ENCODE data around the gene TRPC1.
"Not testable (repeated sequence)": the region's sequence is repeated elsewhere in the genome, so short reads cannot be mapped to it uniquely, and the experiment has no call there.

TRPC1 gene

DNA sequence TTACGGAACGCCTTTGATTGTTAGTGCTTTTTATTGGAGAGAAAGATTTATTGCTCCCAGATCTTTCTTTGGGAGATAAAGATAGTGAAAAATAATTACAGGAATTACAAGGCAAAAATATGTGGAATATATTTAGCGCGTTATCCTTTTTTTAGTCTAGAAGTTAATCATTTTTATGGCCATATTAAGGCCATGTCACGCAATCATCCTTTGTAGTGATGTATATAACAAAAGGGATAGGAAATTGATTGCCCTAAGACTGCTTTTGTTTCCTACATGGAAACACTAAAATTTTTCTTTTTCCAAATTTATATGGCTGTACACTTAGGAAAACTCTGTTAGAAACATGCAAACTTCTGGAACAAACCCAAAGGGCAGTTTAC lies 1.5 kb downstream of the TRPC1 start:
- Mint-ChIP-seq H3K4me3 (peak overlapping the region; percentile 85), H3K27ac (no peak overlapping the region), H3K36me3 (ENCODE audit: low read depth) (no peaks in the 10 kb centered on the region), H3K9me3 (no peaks in the 10 kb centered on the region), H3K27me3 (ENCODE audit: low read depth) (peaks cover 51% of the 10 kb centered on the region), H3K4me1 (ENCODE audit: low read depth) (peaks cover 6% of the 10 kb centered on the region)

- H3K4me3 Mint-ChIP-seq, result no peak overlapping the region
Observed at GRCh38 chr3:142726017-142726416, 2.2 kb downstream of the TRPC1 start.

DNA sequence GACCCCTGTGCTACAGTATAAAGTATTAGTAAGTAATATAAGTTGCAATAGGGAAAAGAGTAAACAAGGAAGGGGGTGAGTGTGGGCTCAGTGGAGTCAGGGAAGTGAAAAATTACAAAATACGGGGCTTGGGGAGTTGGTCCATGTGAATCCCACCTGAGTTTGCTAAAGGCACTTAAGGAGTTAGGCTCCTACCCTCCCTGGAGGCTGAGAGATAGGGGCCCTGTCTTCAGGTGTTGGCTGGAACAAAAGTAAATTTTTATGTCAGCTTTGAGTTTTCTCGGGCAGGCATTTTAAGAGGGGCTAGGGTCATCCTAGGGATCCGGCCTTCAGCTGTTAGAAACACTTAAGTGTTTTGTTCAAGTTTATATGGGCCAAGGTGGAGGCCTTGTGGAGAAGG lies 8.2 kb downstream of the TRPC1 start:
- no peak overlapping the region for H3K4me3 Mint-ChIP-seq
- H3K9me3 Mint-ChIP-seq, result no peaks in the 10 kb centered on the region
- H3K4me1 Mint-ChIP-seq (ENCODE audit: low read depth), result no peaks in the 10 kb centered on the region
- peaks cover 9% of the 10 kb centered on the region for H3K27me3 Mint-ChIP-seq (ENCODE audit: low read depth)
- H3K27ac Mint-ChIP-seq, result no peak overlapping the region
- H3K36me3 Mint-ChIP-seq (ENCODE audit: low read depth), result no peaks in the 10 kb centered on the region

More at GRCh38 chr3:142726017-142726416, 2.2 kb downstream of the TRPC1 start:
- H3K27ac Mint-ChIP-seq, result no peak overlapping the region
- peaks cover 44% of the 10 kb centered on the region for H3K27me3 Mint-ChIP-seq (ENCODE audit: low read depth)
- peaks cover 6% of the 10 kb centered on the region for H3K4me1 Mint-ChIP-seq (ENCODE audit: low read depth)
- no peaks in the 10 kb centered on the region for H3K9me3 Mint-ChIP-seq
- H3K36me3 Mint-ChIP-seq (ENCODE audit: low read depth), result no peaks in the 10 kb centered on the region

DNA sequence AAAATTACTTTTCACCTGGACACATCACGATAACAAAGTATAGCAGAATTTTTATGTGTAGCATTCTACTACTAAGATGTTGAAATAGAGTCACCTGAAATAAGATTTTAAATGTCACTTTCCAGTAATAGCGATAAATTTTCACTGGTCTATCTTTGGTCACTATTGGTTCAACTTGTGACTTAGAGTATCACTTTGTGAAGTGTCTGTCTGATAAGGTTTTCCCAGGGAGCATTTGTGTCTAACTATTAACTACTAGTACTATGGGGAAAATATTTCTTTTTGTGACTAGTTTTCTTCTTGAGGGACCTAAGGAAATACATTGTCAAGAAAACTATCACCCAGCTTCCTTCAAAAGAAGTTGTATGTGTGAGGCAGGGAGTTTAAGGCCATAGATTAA lies 11.0 kb downstream of the TRPC1 start:
- Mint-ChIP-seq H3K36me3 (ENCODE audit: low read depth) (no peaks in the 10 kb centered on the region), H3K4me1 (ENCODE audit: low read depth) (no peaks in the 10 kb centered on the region), H3K27ac (no peak overlapping the region), H3K9me3 (no peaks in the 10 kb centered on the region), H3K27me3 (ENCODE audit: low read depth) (peaks cover 7% of the 10 kb centered on the region), H3K4me3 (no peak overlapping the region)

GRCh38 chr3:142735462-142735861 lies 11.6 kb downstream of the TRPC1 start:
- Mint-ChIP-seq H3K4me1 (ENCODE audit: low read depth) (no peaks in the 10 kb centered on the region), H3K27ac (no peak overlapping the region), H3K36me3 (ENCODE audit: low read depth) (no peaks in the 10 kb centered on the region), H3K9me3 (no peaks in the 10 kb centered on the region), H3K27me3 (ENCODE audit: low read depth) (peaks cover 7% of the 10 kb centered on the region), H3K4me3 (no peak overlapping the region)

- H3K4me3 Mint-ChIP-seq, result no peak overlapping the region
- H3K27ac Mint-ChIP-seq, result no peak overlapping the region
- H3K36me3 Mint-ChIP-seq (ENCODE audit: low read depth), result no peaks in the 10 kb centered on the region
- no peaks in the 10 kb centered on the region for H3K4me1 Mint-ChIP-seq (ENCODE audit: low read depth)
- H3K9me3 Mint-ChIP-seq, result no peaks in the 10 kb centered on the region
- H3K27me3 Mint-ChIP-seq (ENCODE audit: low read depth), result peaks cover 11% of the 10 kb centered on the region
Observed at GRCh38 chr3:142738396-142738795, 14.6 kb downstream of the TRPC1 start.

- H3K4me3 Mint-ChIP-seq, result no peak overlapping the region
- H3K27ac Mint-ChIP-seq, result no peak overlapping the region
- peaks cover under 1% of the 10 kb centered on the region for H3K27me3 Mint-ChIP-seq (ENCODE audit: low read depth)
- peaks cover 6% of the 10 kb centered on the region for H3K9me3 Mint-ChIP-seq
- H3K36me3 Mint-ChIP-seq (ENCODE audit: low read depth), result no peaks in the 10 kb centered on the region
- H3K4me1 Mint-ChIP-seq (ENCODE audit: low read depth), result no peaks in the 10 kb centered on the region
Observed at GRCh38 chr3:142746646-142747045, 22.8 kb downstream of the TRPC1 start.

DNA sequence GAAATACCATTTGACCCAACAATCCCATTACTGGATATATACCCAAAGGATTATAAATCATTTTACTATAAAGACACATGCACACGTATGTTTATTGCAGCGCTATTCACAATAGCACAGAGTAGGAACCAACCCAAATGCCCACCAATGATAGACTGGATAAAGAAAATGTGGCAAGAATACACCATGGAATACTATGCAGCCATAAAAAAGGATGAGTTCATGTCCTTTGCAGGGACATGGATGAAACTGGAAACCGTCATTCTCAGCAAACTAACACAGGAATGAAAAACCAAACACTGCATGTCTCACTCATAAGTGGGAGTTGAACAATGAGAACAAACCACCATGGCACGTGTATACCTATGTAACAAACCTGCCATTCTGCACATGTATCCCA lies 26.7 kb downstream of the TRPC1 start:
- H3K4me3 Mint-ChIP-seq; H3K36me3 Mint-ChIP-seq (ENCODE audit: low read depth); H3K9me3 Mint-ChIP-seq; H3K27ac Mint-ChIP-seq; H3K27me3 Mint-ChIP-seq (ENCODE audit: low read depth); H3K4me1 Mint-ChIP-seq (ENCODE audit: low read depth): not testable (repeated sequence)

DNA sequence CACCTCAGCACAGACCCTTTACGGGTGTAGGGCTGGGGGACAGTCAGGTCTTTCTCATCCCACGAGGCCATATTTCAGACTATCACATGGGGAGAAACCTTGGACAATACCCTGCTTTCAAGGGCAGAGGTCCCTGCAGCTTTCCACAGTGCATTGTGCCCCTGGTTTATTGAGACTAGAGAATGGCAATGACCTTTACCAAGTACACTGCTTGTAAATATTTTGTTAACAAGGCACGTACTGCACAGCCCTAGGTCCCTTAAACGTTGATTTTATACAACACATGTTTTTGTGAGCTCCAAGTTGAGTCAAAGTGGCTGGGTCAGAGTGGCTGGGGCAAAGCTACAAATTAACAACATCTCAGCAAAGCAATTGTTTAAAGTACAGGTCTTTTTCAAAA lies 28.8 kb downstream of the TRPC1 start:
- not testable (repeated sequence) for H3K4me3 Mint-ChIP-seq; H3K4me1 Mint-ChIP-seq (ENCODE audit: low read depth); H3K36me3 Mint-ChIP-seq (ENCODE audit: low read depth); H3K27ac Mint-ChIP-seq; H3K27me3 Mint-ChIP-seq (ENCODE audit: low read depth); H3K9me3 Mint-ChIP-seq

GRCh38 chr3:142754494-142754893 lies 30.7 kb downstream of the TRPC1 start:
- Mint-ChIP-seq H3K4me3 (no peak overlapping the region), H3K4me1 (ENCODE audit: low read depth) (no peaks in the 10 kb centered on the region), H3K36me3 (ENCODE audit: low read depth) (no peaks in the 10 kb centered on the region), H3K9me3 (peaks cover 6% of the 10 kb centered on the region), H3K27me3 (ENCODE audit: low read depth) (no peaks in the 10 kb centered on the region), H3K27ac (no peak overlapping the region)

- Mint-ChIP-seq H3K9me3 (peaks cover 6% of the 10 kb centered on the region), H3K4me3 (no peak overlapping the region), H3K27ac (no peak overlapping the region), H3K27me3 (ENCODE audit: low read depth) (no peaks in the 10 kb centered on the region), H3K36me3 (ENCODE audit: low read depth) (peaks cover 2% of the 10 kb centered on the region), H3K4me1 (ENCODE audit: low read depth) (no peaks in the 10 kb centered on the region)
Observed at GRCh38 chr3:142768338-142768737, 44.5 kb downstream of the TRPC1 start.

- H3K27ac Mint-ChIP-seq, result no peak overlapping the region
- H3K4me3 Mint-ChIP-seq, result no peak overlapping the region
- no peaks in the 10 kb centered on the region for H3K9me3 Mint-ChIP-seq
- no peaks in the 10 kb centered on the region for H3K4me1 Mint-ChIP-seq (ENCODE audit: low read depth)
- H3K36me3 Mint-ChIP-seq (ENCODE audit: low read depth), result no peaks in the 10 kb centered on the region
- no peaks in the 10 kb centered on the region for H3K27me3 Mint-ChIP-seq (ENCODE audit: low read depth)
Observed at GRCh38 chr3:142777927-142778326, 54.1 kb downstream of the TRPC1 start.

GRCh38 chr3:142778541-142778940 lies 54.7 kb downstream of the TRPC1 start:
- Mint-ChIP-seq H3K4me1 (ENCODE audit: low read depth) (no peaks in the 10 kb centered on the region), H3K4me3 (no peak overlapping the region), H3K9me3 (no peaks in the 10 kb centered on the region), H3K27me3 (ENCODE audit: low read depth) (no peaks in the 10 kb centered on the region), H3K27ac (no peak overlapping the region), H3K36me3 (ENCODE audit: low read depth) (no peaks in the 10 kb centered on the region)

DNA sequence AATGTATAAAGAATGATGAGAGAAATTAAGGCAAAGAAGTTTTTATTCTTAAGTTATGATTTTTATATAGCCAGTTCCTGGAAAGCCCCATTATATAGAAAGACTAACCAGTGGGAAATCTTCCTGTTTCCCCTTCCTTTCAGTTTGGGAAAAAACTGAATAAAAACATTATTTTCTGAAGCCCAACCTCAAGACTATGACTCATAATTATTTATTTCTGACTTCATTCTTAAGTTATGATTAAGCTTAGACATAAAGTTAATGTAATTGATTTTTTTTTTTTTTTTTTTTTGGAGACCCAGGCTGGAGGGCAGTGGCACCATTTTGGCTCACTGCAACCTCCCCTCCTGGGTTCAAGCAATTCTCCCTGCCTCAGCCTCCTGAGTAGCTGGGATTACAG lies 55.8 kb downstream of the TRPC1 start:
- Mint-ChIP-seq H3K36me3 (ENCODE audit: low read depth) (no peaks in the 10 kb centered on the region), H3K27me3 (ENCODE audit: low read depth) (no peaks in the 10 kb centered on the region), H3K4me1 (ENCODE audit: low read depth) (no peaks in the 10 kb centered on the region), H3K4me3 (no peak overlapping the region), H3K27ac (no peak overlapping the region), H3K9me3 (no peaks in the 10 kb centered on the region)

DNA sequence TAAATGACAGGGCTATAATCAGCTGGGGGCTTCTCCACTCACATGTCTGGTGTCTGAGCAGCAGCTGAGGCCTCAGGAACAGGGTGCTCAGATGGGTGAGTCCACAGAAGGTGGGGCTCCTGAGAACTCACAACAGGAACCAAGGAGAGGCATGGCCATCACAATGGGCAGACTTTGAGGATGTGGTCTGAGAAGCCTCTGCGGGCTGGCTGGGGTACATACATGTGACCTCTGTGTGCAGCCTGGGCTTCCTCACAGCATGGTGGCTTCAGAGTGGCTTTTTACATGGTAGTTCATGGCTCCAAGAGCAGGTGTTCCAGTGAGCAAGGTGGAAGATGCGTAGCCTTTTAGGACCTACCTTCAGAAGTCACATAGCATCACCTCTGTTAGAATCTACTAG lies 58.8 kb downstream of the TRPC1 start:
- Mint-ChIP-seq H3K9me3 (no peaks in the 10 kb centered on the region), H3K27me3 (ENCODE audit: low read depth) (no peaks in the 10 kb centered on the region), H3K4me1 (ENCODE audit: low read depth) (no peaks in the 10 kb centered on the region), H3K4me3 (no peak overlapping the region), H3K27ac (no peak overlapping the region), H3K36me3 (ENCODE audit: low read depth) (no peaks in the 10 kb centered on the region)

GRCh38 chr3:142784228-142784627 lies 60.4 kb downstream of the TRPC1 start:
- Mint-ChIP-seq H3K27ac (no peak overlapping the region), H3K9me3 (no peaks in the 10 kb centered on the region), H3K4me3 (no peak overlapping the region), H3K4me1 (ENCODE audit: low read depth) (no peaks in the 10 kb centered on the region), H3K36me3 (ENCODE audit: low read depth) (no peaks in the 10 kb centered on the region), H3K27me3 (ENCODE audit: low read depth) (peaks cover 5% of the 10 kb centered on the region)
